ENCODE results near the gene RBM5. TPM values are rescaled to one million over a fixed set of nuclear protein-coding genes. Genes with fewer than 3 reads are reported as not detected.

The RBM5 gene
- total and polyA plus RNA-seq, 10 of the 15 experiments (the other 5 are each of a cell fraction or from before 2014, with no cell fraction given) = 35.1 to 347 (median 111) TPM

GRCh38 chr3:50124800-50125178, 36.1 kb downstream of the RBM5 start:
- no peak for FAIRE-seq
- intact Hi-C loops (cut with micrococcal nuclease; ENCODE audit: unreplicated experiment) = no loop called here
- in situ Hi-C loops (cut with MboI) = loop anchor here (5.0 kb wide), 1 partner anchor 148 kb away; no protein-coding TSS in a partner anchor
- Histone ChIP-seq H3K27me3 (replicated peaks in 1 of 2; ENCODE audit: control insufficient read depth in 2 of 2, insufficient read depth in 2 of 2, low read length in 1 of 2) (no peaks in the 10 kb centered on the region), H2AFZ (ENCODE audit: control insufficient read depth, low read depth, low read length) (no peak overlapping the region), H3K9ac (ENCODE audit: control insufficient read depth, insufficient read depth, low read length) (no peak overlapping the region), H3K9me3 (replicated peaks; ENCODE audit: control insufficient read depth, insufficient read depth, low read length) (no peaks in the 10 kb centered on the region), H3K27ac (ENCODE audit: control insufficient read depth, insufficient read depth) (no peak overlapping the region), H3K79me2 (ENCODE audit: control insufficient read depth, insufficient read depth, low read length) (no peaks in the 10 kb centered on the region), H3K36me3 (ENCODE audit: control insufficient read depth in 2 of 2, insufficient read depth in 2 of 2, low read length in 1 of 2) (peaks cover 7 to 15% of the 10 kb centered on the region in 2 experiments; a peak in 3 of 4 replicates), H4K20me1 (ENCODE audit: control insufficient read depth, insufficient read depth) (no peaks in the 10 kb centered on the region), H3K4me1 (ENCODE audit: control insufficient read depth, insufficient read depth, low read length) (no peaks in the 10 kb centered on the region), H3K4me2 (ENCODE audit: control insufficient read depth, insufficient read depth) (no peak overlapping the region), H3K4me3 (no peak overlapping the region)
- no peak for ATAC-seq
- TF ChIP-seq GABPA (IDR thresholded peaks at IDR 0.05; ENCODE audit: low read depth) (no peak), TCF3 (IDR thresholded peaks at IDR 0.05; ENCODE audit: borderline replicate concordance, insufficient read depth, low read depth, low read length) (no peak), POLR2A (IDR thresholded peaks at IDR 0.05; ENCODE audit: low read depth, low read length) (0 out of 2 replicates have a peak, but pooled peaks have one; percentile 51)
- CTCF ChIA-PET = no interaction called here
- no TSS peak for BruUV-seq (replicated peaks)
- 84% methylated on average over 12 of the region's 12 CpGs for WGBS (ENCODE audit: insufficient coverage, insufficient replicate concordance, low lambda C conversion rate, missing lambda C conversion rate)
- RAD21 ChIA-PET (ENCODE audit: unreplicated experiment) = interaction anchor here (0.6 kb wide), 1 partner anchor 75 kb away, joined by 4 read pairs; no protein-coding TSS in a partner anchor
- DNase-seq (ENCODE audit: low read depth, low spot score) = no peak
- POLR2A ChIA-PET = interaction anchor here (0.6 kb wide), 1 partner anchor 1037 kb away, joined by 3 read pairs; no protein-coding TSS in a partner anchor
- SMC1A ChIA-PET (ENCODE audit: uncharacterized antibody, unreplicated experiment) = no interaction called here

DNA sequence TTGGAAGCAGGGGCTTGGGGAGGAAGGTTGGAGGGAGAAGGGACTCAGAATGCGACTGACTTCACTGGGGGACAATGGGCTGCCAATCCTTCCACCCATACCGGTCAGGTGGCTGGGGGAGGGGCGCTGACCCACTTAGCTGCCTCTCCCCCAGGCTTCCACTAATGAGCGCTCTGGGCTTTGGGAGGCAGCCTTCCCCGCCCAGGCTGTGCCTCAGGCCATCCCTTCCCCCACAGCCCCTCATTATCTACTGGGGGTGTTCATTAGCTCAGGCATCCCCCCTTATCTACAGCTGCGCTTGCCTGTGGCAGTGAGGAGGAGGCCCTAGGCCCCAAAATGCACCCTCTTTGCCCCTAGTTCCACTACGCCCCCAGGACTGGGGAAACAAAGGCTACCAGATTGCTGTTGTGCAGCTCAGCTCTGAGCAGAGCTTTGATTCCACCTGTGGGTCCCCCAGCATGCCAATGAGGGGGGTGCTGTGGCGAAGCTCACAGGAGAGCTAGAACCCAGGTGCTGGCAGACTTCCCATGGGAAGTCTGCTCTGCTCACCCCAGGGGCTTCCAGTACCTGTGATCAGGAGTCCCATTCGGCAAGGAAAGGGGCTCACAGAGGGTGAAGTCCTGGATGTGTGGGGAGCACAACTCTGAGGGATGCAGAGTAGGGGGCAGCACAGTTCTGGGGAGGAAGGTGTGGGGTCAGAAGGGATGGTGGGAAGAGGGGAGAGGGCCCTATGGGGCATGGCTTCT, 37.0 kb downstream of the RBM5 start:
- DNase-seq (ENCODE audit: low read depth, low spot score) (no peak), ATAC-seq (no peak), FAIRE-seq (no peak)
- WGBS (ENCODE audit: insufficient coverage, insufficient replicate concordance, low lambda C conversion rate, missing lambda C conversion rate) = 27% methylated on average over 8 of the region's 9 CpGs
- peaks cover 3 to 8% of the 10 kb centered on the region in 2 experiments; a peak in 3 of 4 replicates for H3K36me3 ChIP-seq (ENCODE audit: control insufficient read depth in 2 of 2, insufficient read depth in 2 of 2, low read length in 1 of 2)
- ChIA-PET SMC1A (ENCODE audit: uncharacterized antibody, unreplicated experiment) (no interaction called here), CTCF (interaction anchor here (1.0 kb wide), 1 partner anchor 135 kb away, joined by 3 read pairs; no protein-coding TSS in a partner anchor), RAD21 (ENCODE audit: unreplicated experiment) (interaction anchor here (0.6 kb wide), 1 partner anchor 74 kb away, joined by 4 read pairs; no protein-coding TSS in a partner anchor), POLR2A (interaction anchor here (0.6 to 0.7 kb wide), 2 partner anchors 110 to 1038 kb away, joined by 3 read pairs; no protein-coding TSS in a partner anchor)
- no peaks in the 10 kb centered on the region for H3K27me3 ChIP-seq (replicated peaks in 1 of 2; ENCODE audit: control insufficient read depth in 2 of 2, insufficient read depth in 2 of 2, low read length in 1 of 2)
- no TSS peak for BruUV-seq (replicated peaks)
- H3K9ac ChIP-seq (ENCODE audit: control insufficient read depth, insufficient read depth, low read length) = no peak overlapping the region
- H3K4me1 ChIP-seq (ENCODE audit: control insufficient read depth, insufficient read depth, low read length) = no peaks in the 10 kb centered on the region
- H3K4me2 ChIP-seq (ENCODE audit: control insufficient read depth, insufficient read depth) = no peak overlapping the region
- in situ Hi-C loops (cut with MboI) = no loop called here
- H3K9me3 ChIP-seq (replicated peaks; ENCODE audit: control insufficient read depth, insufficient read depth, low read length) = no peaks in the 10 kb centered on the region
- H4K20me1 ChIP-seq (ENCODE audit: control insufficient read depth, insufficient read depth) = no peaks in the 10 kb centered on the region
- no peak overlapping the region for H3K4me3 ChIP-seq
- H3K79me2 ChIP-seq (ENCODE audit: control insufficient read depth, insufficient read depth, low read length) = no peaks in the 10 kb centered on the region
- H2AFZ ChIP-seq (ENCODE audit: control insufficient read depth, low read depth, low read length) = no peak overlapping the region
- intact Hi-C loops (cut with micrococcal nuclease; ENCODE audit: unreplicated experiment) = no loop called here
- TF ChIP-seq, protein P1, sequence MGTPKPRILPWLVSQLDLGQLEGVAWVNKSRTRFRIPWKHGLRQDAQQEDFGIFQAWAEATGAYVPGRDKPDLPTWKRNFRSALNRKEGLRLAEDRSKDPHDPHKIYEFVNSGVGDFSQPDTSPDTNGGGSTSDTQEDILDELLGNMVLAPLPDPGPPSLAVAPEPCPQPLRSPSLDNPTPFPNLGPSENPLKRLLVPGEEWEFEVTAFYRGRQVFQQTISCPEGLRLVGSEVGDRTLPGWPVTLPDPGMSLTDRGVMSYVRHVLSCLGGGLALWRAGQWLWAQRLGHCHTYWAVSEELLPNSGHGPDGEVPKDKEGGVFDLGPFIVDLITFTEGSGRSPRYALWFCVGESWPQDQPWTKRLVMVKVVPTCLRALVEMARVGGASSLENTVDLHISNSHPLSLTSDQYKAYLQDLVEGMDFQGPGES (IDR thresholded peaks at IDR 0.05) = no peak
- TF ChIP-seq IKZF2 (IDR thresholded peaks at IDR 0.05) (no peak), NR2C2 (IDR thresholded peaks at IDR 0.05; ENCODE audit: borderline replicate concordance, control insufficient read depth, insufficient read length, low read depth) (no peak), BMI1 (IDR thresholded peaks at IDR 0.05; ENCODE audit: borderline replicate concordance) (no peak), IRF4 (IDR thresholded peaks at IDR 0.05; ENCODE audit: low read depth, low read length) (no peak), CREB1 (IDR thresholded peaks at IDR 0.05; ENCODE audit: low read depth) (no peak), SUPT20H (IDR thresholded peaks at IDR 0.05; ENCODE audit: borderline replicate concordance, control insufficient read depth, low read depth, low read length) (no peak), JUNB (IDR thresholded peaks at IDR 0.05) (no peak), CEBPB (IDR thresholded peaks at IDR 0.05; ENCODE audit: borderline replicate concordance in 1 of 2, low read depth in 2 of 2, low read length in 2 of 2) (no peak)
- TF ChIP-seq, protein P2, sequence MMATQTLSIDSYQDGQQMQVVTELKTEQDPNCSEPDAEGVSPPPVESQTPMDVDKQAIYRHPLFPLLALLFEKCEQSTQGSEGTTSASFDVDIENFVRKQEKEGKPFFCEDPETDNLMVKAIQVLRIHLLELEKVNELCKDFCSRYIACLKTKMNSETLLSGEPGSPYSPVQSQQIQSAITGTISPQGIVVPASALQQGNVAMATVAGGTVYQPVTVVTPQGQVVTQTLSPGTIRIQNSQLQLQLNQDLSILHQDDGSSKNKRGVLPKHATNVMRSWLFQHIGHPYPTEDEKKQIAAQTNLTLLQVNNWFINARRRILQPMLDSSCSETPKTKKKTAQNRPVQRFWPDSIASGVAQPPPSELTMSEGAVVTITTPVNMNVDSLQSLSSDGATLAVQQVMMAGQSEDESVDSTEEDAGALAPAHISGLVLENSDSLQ (IDR thresholded peaks at IDR 0.05) = no peak
- no peak overlapping the region for H3K27ac ChIP-seq (ENCODE audit: control insufficient read depth, insufficient read depth)
